ENCODE measurements around the gene TSC22D1.

GRCh38 chr13:44448373-44448772 is 127.8 kb downstream of the TSC22D1 start:
- TF ChIP-seq POLR2A (IDR thresholded peaks at IDR 0.05) = no peak
- no peak for TF ChIP-seq CTCF (IDR thresholded peaks at IDR 0.05)
